HT-29 (cell line): ENCODE results near the gene PCDHA3. TPM values are rescaled to one million over a fixed set of nuclear protein-coding genes. Genes with fewer than 3 reads are reported as not detected.
"Not testable (repeated sequence)": the region's sequence is repeated elsewhere in the genome, so short reads cannot be mapped to it uniquely, and the experiment has no call there.

Experiments used
- DNase-seq: peaks from one replicate; pipeline ENCODE4 v3.0.0-alpha.2; 2015; ENCODE audit warnings: low spot score
- total RNA-seq: library from RNA; depleted of rRNA; stranded (reverse); fragments of >200 nt; shearing (Covaris generic); gene quantifications from 2 replicates; pipeline ENCODE4 v1.2.3, GENCODE V29; 2014

Gene PCDHA3
- total RNA-seq, 1 experiment from 2014 or later: not detected

DNA sequence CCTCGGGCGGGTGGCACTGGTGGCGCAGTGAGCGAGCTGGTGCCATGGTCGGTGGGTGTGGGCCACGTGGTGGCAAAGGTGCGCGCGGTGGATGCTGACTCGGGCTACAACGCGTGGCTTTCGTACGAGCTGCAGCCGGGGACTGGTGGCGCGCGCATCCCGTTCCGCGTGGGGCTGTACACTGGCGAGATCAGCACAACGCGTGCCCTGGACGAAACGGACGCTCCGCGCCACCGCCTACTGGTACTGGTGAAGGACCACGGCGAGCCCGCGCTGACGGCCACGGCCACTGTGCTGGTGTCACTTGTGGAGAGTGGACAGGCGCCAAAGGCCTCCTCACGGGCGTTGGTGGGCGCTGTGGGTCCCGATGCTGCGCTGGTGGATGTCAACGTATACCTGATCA is 8.0 kb downstream of the PCDHA3 start:
- no peak for DNase-seq

DNA sequence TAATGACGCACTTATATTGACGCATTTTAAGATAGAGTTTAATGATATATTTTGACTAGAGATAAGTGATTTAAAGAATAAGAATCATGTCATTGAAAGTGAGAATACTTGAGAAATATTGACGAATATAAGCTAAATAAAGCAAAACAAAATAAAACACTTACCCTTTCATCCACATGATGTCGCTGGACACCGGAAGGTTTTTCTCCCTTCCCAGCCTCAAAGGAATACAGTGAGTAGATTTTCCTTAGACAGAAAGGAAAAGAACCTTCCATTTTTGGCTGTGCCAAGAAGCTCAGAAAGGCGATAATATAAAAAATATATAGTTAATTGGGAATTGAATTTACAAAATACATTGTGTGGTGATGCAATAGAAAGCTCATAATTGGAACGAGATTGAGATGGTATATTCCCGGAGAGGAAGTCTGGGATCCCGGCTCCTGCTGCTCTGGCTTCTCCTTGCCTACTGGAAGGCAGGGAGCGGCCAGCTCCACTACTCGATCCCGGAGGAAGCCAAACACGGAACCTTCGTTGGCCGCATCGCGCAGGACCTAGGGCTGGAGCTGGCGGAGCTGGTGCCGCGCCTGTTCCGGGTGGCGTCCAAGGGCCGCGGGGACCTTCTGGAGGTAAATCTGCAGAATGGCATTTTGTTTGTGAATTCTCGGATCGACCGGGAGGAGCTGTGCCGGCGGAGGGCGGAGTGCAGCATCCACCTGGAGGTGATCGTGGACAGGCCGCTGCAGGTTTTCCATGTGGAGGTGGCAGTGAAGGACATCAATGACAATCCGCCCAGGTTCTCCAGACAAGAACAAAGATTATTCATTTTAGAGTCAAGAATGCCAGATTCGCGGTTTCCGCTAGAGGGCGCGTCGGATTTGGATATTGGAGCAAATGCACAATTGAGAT is 20.8 kb downstream of the PCDHA3 start, which contains the start of gene PCDHA5:
Gene PCDHA5 (plus strand): TSS at position 239 of the 906 bp plus-strand sequence.
- DNase-seq: no peak

DNA sequence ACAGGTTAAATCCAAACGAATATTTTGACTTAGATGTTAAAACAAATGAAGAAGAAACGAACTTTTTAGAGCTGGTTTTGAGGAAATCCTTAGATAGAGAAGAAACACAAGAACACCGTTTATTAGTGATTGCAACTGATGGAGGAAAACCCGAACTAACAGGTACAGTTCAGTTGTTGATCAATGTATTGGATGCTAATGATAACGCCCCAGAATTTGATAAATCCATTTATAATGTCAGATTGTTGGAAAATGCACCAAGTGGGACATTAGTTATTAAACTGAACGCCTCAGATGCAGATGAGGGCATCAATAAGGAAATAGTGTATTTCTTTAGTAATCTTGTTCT is 21.4 kb downstream of the PCDHA3 start:
- no peak for DNase-seq

DNA sequence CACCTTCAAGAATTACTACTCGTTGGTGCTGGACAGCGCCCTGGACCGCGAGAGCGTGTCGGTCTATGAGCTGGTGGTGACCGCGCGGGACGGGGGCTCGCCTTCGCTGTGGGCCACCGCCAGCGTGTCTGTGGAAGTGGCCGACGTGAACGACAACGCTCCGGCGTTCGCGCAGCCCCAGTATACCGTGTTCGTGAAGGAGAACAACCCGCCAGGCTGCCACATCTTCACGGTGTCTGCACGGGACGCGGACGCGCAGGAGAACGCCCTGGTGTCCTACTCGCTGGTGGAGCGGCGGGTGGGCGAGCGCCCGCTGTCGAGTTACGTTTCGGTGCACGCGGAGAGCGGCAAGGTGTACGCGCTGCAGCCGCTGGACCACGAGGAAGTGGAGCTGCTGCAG is 22.1 kb downstream of the PCDHA3 start:
- not testable (repeated sequence) for DNase-seq

DNA sequence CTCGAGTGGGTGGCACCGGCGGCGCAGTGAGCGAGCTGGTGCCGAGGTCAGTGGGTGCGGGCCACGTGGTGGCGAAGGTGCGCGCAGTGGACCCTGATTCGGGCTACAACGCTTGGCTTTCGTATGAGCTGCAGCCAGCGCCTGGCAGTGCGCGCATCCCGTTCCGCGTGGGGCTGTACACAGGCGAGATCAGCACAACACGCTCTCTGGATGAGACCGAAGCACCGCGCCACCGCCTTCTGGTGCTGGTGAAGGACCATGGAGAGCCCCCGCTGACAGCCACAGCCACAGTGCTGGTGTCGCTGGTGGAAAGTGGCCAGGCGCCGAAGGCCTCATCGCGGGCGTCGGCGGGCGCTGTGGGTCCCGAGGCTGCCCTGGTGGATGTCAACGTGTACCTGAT is 22.6 kb downstream of the PCDHA3 start:
- no peak for DNase-seq

DNA sequence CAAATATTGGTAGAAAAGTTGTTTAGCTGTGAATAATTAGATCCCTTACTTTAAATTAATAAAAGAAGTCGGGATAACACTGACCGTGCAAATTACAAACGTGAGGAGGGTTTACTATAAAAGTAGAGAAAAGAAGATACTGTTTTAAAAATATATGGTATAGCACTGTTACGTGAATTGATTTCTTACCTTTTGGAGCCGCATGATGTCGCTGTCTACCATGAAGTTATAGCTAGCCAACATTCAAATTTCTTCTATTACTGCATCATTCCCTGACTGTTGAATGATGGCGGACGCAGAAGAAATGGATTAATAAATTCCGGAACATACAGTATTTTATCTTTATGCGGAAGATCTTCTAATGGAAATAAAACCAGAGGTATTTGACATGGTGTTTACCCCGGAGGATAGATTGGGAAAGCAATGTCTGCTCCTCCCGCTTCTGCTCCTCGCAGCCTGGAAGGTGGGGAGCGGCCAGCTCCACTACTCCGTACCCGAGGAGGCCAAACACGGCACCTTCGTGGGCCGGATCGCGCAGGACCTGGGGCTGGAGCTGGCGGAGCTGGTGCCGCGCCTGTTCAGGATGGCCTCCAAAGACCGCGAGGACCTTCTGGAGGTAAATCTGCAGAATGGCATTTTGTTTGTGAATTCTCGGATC is 27.0 kb downstream of the PCDHA3 start, which contains the start of gene PCDHA6:
Gene PCDHA6 (plus strand): TSS at position 257 of the 658 bp plus-strand sequence. CDS start 132 bp downstream, at position 389.
- no peak for DNase-seq

DNA sequence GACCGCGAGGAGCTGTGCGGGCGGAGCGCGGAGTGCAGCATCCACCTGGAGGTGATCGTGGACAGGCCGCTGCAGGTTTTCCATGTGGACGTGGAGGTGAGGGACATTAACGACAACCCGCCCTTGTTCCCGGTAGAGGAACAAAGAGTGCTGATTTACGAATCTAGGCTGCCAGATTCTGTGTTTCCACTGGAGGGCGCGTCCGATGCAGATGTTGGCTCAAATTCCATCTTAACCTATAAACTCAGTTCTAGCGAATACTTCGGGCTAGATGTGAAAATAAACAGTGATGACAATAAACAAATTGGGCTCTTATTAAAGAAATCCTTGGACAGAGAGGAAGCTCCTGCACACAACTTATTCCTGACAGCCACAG is 27.5 kb downstream of the PCDHA3 start:
- DNase-seq: no peak

DNA sequence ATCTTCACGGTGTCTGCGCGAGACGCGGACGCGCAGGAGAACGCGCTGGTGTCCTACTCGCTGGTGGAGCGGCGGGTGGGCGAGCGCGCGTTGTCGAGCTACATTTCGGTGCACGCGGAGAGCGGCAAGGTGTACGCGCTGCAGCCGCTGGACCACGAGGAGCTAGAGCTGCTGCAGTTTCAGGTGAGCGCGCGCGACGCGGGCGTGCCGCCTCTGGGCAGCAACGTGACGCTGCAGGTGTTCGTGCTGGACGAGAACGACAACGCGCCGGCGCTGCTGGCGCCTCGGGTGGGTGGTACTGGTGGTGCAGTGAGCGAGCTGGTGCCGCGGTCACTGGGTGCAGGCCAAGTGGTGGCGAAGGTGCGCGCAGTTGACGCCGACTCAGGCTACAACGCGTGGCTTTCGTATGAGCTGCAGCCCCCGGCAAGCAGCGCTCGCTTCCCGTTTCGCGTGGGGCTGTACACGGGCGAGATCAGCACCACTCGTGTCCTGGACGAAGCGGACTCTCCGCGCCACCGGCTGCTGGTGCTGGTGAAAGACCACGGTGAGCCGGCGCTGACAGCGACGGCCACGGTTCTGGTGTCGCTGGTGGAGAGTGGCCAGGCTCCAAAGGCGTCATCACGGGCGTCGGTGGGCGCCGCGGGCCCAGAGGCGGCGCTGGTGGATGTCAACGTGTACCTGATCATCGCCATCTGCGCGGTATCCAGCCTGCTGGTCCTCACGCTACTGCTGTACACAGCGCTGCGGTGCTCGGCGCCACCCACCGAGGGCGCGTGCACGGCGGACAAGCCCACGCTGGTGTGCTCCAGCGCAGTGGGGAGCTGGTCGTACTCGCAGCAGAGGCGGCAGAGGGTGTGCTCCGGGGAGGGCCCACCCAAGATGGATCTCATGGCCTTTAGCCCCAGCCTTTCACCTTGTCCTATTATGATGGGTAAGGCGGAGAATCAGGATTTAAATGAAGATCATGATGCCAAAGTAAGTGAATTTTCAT is 28.9 kb downstream of the PCDHA3 start:
- not testable (repeated sequence) for DNase-seq

DNA sequence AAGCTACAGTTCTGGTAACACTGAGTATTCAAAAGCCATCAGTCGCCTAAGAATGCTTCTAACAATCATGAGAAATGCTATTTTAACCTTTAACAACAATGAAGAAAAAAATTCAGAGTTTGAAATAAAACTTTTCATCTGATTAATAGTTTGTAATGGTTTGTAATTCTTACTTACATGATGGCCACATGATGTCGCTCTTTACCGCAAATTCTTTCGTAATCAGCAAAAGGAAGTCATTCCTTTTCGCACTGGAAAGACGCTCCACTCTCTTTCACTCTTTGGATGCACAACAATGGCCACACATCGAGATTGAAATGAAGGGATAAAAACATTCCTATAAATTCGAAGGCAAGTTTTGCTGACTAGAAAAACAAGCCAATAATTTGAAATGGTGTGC is 33.1 kb downstream of the PCDHA3 start, which contains the start of gene PCDHA7:
Gene PCDHA7 (plus strand): TSS at position 277 of the 400 bp plus-strand sequence. CDS start 115 bp downstream, at position 392.
- no peak for DNase-seq

DNA sequence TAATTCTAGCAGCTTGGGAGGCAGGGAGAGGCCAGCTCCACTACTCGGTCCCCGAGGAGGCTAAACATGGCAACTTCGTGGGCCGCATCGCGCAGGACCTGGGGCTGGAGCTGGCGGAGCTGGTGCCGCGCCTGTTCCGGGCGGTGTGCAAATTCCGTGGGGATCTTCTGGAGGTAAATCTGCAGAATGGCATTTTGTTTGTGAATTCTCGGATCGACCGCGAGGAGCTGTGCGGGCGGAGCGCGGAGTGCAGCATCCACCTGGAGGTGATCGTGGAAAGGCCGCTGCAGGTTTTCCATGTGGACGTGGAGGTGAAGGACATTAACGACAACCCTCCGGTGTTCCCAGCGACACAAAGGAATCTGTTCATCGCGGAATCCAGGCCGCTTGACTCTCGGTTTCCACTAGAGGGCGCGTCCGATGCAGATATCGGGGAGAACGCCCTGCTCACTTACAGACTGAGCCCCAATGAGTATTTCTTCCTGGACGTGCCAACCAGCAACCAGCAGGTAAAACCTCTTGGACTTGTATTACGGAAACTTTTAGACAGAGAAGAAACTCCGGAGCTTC is 33.7 kb downstream of the PCDHA3 start:
- DNase-seq: not testable (repeated sequence)

DNA sequence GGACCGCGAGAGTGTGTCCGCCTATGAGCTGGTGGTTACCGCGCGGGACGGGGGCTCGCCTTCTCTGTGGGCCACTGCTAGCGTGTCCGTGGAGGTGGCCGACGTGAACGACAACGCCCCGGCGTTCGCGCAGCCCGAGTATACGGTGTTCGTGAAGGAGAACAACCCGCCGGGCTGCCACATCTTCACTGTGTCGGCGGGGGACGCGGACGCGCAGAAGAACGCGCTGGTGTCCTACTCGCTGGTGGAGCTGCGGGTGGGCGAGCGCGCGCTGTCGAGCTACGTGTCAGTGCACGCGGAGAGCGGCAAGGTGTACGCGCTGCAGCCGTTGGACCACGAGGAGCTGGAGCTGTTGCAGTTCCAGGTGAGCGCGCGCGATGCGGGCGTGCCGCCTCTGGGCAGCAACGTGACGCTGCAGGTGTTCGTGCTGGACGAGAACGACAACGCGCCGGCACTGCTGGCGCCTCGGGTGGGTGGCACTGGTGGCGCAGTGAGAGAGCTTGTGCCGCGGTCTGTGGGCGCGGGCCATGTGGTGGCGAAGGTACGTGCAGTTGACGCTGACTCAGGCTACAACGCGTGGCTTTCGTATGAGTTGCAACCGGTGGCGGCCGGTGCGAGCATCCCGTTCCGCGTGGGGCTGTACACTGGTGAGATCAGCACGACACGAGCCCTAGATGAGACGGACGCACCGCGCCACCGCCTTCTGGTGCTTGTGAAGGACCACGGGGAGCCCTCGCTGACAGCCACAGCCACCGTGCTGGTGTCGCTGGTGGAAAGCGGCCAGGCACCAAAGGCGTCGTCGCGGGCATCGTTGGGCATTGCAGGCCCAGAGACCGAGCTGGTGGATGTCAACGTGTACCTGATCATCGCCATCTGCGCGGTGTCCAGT is 35.0 kb downstream of the PCDHA3 start:
- no peak for DNase-seq

DNA sequence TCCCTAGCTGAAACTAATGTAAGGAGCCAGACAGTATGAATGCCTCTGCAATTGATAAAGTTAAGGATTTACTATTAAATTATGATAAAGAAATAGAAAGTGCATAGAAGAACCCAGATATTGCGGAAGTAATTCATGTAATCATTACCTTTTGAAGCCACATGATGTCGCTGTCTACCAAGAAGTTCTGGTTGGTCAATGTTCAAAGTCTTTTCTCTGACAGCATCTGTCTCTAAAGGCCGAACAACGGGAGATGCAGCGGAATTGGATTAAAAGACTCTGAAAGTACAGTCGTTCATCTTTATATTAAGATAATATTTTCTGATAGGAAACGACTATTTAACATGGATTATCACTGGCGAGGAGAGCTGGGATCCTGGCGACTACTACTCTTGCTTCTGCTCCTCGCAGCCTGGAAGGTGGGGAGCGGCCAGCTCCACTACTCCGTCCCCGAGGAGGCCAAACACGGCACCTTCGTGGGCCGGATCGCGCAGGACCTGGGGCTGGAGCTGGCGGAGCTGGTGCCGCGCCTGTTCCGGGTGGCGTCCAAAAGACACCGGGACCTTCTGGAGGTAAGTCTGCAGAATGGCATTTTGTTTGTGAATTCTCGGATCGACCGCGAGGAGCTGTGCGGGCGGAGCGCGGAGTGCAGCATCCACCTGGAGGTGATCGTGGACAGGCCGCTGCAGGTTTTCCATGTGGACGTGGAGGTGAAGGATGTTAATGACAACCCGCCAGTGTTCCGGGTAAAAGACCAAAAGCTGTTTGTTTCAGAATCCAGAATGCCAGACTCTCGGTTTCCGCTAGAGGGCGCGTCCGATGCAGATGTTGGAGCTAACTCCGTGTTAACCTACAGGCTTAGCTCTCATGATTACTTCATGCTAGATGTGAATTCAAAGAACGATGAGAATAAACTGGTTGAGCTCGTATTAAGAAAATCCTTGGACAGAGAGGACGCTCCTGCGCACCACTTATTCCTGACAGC is 40.4 kb downstream of the PCDHA3 start, which contains the start of gene PCDHA8:
Gene PCDHA8 (plus strand): TSS at position 210 of the 985 bp plus-strand sequence. CDS start 135 bp downstream, at position 345.
- peak; percentile 25 for DNase-seq

DNA sequence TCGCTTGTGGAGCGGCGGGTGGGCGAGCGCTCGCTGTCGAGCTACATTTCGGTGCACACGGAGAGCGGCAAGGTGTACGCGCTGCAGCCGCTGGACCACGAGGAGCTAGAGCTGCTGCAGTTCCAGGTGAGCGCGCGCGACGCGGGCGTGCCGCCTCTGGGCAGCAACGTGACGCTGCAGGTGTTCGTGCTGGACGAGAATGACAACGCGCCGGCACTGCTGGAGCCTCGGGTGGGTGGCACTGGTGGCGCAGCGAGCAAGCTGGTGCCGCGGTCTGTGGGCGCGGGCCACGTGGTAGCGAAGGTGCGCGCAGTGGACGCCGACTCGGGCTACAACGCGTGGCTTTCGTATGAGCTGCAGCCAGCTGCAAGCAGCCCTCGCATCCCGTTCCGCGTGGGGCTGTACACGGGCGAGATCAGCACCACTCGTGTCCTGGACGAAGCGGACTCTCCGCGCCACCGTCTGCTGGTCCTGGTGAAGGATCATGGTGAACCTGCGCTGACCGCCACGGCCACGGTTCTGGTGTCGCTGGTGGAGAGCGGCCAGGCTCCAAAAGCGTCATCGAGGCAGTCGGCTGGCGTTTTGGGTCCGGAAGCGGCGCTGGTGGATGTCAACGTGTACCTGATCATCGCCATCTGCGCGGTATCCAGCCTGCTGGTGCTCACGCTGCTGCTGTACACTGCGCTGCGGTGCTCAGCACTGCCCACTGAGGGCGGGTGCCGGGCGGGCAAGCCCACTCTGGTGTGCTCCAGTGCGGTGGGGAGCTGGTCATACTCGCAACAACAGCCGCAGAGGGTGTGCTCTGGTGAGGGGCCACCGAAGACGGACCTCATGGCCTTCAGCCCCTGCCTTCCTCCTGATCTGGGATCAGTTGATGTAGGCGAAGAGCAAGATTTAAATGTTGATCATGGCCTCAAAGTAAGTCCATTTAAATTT is 42.2 kb downstream of the PCDHA3 start:
- DNase-seq: no peak

DNA sequence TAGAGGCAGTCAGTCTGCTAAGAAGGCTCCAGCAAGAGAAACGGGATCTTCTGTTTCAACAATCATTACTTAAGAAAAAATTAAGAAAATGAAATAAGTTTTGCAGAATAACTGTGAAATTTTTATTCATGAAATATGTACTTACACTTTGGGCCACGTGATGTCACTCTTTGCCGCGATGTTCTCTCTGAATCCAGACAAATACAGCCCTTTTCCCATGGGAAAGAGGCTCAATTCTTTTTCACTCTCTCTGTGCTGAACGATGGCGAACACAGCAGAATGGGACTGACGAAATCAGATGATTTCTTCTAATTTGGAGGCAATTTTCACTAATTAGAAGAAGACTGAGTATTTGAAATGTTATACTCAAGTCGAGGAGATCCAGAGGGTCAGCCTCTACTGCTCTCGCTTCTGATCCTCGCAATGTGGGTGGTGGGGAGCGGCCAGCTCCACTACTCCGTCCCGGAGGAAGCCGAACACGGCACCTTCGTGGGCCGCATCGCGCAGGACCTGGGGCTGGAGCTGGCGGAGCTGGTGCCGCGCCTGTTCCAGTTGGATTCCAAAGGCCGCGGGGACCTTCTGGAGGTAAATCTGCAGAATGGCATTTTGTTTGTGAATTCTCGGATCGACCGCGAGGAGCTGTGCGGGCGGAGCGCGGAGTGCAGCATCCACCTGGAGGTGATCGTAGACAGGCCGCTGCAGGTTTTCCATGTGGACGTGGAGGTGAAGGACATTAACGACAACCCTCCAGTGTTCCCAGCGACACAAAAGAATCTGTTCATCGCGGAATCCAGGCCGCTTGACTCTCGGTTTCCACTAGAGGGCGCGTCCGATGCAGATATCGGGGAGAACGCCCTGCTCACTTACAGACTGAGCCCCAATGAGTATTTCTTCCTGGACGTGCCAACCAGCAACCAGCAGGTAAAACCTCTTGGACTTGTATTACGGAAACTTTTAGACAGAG is 47.6 kb downstream of the PCDHA3 start, which contains the start of gene PCDHA9:
Gene PCDHA9 (plus strand): TSS at position 244 of the 964 bp plus-strand sequence. CDS start 114 bp downstream, at position 358.
- DNase-seq: not testable (repeated sequence)

DNA sequence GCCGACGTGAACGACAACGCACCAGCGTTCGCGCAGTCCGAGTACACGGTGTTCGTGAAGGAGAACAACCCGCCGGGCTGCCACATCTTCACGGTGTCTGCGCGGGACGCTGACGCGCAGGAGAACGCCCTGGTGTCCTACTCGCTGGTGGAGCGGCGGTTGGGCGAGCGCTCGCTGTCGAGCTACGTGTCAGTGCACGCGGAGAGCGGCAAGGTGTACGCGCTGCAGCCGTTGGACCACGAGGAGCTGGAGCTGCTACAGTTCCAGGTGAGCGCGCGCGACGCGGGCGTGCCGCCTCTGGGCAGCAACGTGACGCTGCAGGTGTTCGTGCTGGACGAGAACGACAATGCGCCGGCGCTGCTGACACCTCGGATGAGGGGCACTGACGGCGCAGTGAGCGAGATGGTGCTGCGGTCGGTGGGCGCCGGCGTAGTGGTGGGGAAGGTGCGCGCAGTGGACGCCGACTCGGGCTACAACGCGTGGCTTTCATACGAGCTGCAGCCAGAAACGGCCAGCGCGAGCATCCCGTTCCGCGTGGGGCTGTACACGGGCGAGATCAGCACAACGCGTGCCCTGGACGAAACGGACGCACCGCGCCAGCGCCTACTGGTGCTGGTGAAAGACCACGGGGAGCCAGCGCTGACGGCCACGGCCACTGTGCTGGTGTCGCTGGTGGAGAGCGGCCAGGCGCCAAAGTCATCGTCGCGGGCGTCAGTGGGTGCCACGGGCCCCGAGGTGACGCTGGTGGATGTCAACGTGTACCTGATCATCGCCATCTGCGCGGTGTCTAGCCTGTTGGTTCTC is 49.2 kb downstream of the PCDHA3 start:
- not testable (repeated sequence) for DNase-seq
